Uterus (tissue), 4 donors: ENCODE measurements around the gene DBI. TPM values are rescaled to one million over a fixed set of nuclear protein-coding genes. Genes with fewer than 3 reads are reported as not detected.

Experiments used
- DNase-seq, 2 donors: peaks; one replicate each; pipeline ENCODE4 v3.0.0-alpha.2; 2019 to 2020
- H3K27ac ChIP-seq, 2 donors: fragments of 200-600 bp; sonication (generic); 1 replicate in 1 of 2; 2 replicates in 1 of 2; pipeline ENCODE4 v1.5.1; 2016 to 2018
- H3K27me3 ChIP-seq, 2 donors: fragments of 200-600 bp; sonication (generic); one replicate each; pipeline ENCODE4 v1.5.1; 2018 to 2019; ENCODE audit warnings: control low read depth in 1 of 2
- H3K36me3 ChIP-seq, 2 donors: fragments of 200-600 bp; sonication (generic); one replicate each; pipeline ENCODE4 v1.5.1; 2019; ENCODE audit warnings: control low read depth in 1 of 2
- H3K4me1 ChIP-seq, 2 donors: fragments of 200-600 bp; sonication (generic); one replicate each; pipeline ENCODE4 v1.5.1; 2018 to 2019; ENCODE audit warnings: control low read depth in 1 of 2
- H3K4me3 ChIP-seq, 2 donors: fragments of 200-600 bp; sonication (generic); 1 replicate in 1 of 2; 2 replicates in 1 of 2; pipeline ENCODE4 v1.5.1; 2018 to 2019; ENCODE audit warnings: mild to moderate bottlenecking in 1 of 2
- H3K9me3 ChIP-seq, 2 donors: fragments of 200-600 bp; sonication (generic); one replicate each; pipeline ENCODE4 v1.5.1; 2019; ENCODE audit warnings: control low read depth in 1 of 2
- POLR2A ChIP-seq, 2 donors: fragments of 450-650 bp; IDR thresholded peaks; one replicate each; pipeline ENCODE4 v1.6.1; 2016; ENCODE audit warnings: antibody characterized with exemption in 2 of 2, mild to moderate bottlenecking in 1 of 2, moderate library complexity in 1 of 2
- intact Hi-C: fragments of 100-400 bp; cut with DNase I; formaldehyde crosslinking; loops from one replicate; pipeline ENCODE4 v1.15.1; 2023; ENCODE audit warnings: low total_unique reads
- total RNA-seq, 4 donors: library from RNA; depleted of rRNA in 3 of 4; stranded (reverse); fragments of >200 nt in 3 of 4; gene quantifications; one replicate each; pipeline versions ENCODE4 v1.1.0 to v1.2.4, GENCODE V29; 2014 to 2023
- TF ChIP-seq, protein P1 (sequence below), 4 experiments: fragments of 200-600 bp in 2 of 4; fragments of 450-650 bp in 2 of 4; sonication (generic) in 2 of 4; IDR thresholded peaks; one replicate each; pipeline ENCODE4 v1.5.1; 2016 to 2019; ENCODE audit warnings: antibody characterized with exemption in 4 of 4, mild to moderate bottlenecking in 2 of 4, moderate library complexity in 1 of 4
- donor health status: DM: yes; HTN: yes; CAD: no.

The DBI gene
- total RNA-seq, 4 donors from 2014 or later: 2.6 to 46.8 (median 33.7) TPM

DNA sequence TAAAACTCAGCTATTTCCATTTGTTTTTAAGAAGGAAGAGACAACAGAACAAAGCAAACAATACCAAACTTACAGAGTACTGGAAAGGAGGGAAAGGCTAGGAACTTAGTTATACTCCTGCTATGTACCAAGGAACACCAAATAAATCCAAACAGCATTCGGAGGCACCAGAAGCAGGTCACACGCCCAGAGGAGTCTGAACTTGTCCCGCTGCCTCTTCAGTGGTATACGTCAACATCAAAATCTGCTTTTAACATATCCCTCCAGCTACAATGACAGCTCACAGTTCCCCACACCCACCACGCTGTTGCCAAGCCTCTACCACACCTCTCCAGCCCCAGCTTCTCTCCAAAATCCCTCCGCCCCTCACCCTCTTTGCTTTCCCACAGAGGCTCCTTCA, 17.5 kb upstream of the DBI start:
- Histone ChIP-seq H3K9me3 (no peaks in the 10 kb centered on the region), H3K4me3 (no peak overlapping the region), H3K4me1 (no peaks in the 10 kb centered on the region), H3K27ac (no peak overlapping the region), H3K36me3 (no peaks in the 10 kb centered on the region), H3K27me3 (no peaks in the 10 kb centered on the region)
- TF ChIP-seq, protein P1, sequence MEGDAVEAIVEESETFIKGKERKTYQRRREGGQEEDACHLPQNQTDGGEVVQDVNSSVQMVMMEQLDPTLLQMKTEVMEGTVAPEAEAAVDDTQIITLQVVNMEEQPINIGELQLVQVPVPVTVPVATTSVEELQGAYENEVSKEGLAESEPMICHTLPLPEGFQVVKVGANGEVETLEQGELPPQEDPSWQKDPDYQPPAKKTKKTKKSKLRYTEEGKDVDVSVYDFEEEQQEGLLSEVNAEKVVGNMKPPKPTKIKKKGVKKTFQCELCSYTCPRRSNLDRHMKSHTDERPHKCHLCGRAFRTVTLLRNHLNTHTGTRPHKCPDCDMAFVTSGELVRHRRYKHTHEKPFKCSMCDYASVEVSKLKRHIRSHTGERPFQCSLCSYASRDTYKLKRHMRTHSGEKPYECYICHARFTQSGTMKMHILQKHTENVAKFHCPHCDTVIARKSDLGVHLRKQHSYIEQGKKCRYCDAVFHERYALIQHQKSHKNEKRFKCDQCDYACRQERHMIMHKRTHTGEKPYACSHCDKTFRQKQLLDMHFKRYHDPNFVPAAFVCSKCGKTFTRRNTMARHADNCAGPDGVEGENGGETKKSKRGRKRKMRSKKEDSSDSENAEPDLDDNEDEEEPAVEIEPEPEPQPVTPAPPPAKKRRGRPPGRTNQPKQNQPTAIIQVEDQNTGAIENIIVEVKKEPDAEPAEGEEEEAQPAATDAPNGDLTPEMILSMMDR (IDR thresholded peaks at IDR 0.05): no peak
- no peak for TF ChIP-seq POLR2A (IDR thresholded peaks at IDR 0.05)
- intact Hi-C loops: no loop called here
- no peak for DNase-seq

DNA sequence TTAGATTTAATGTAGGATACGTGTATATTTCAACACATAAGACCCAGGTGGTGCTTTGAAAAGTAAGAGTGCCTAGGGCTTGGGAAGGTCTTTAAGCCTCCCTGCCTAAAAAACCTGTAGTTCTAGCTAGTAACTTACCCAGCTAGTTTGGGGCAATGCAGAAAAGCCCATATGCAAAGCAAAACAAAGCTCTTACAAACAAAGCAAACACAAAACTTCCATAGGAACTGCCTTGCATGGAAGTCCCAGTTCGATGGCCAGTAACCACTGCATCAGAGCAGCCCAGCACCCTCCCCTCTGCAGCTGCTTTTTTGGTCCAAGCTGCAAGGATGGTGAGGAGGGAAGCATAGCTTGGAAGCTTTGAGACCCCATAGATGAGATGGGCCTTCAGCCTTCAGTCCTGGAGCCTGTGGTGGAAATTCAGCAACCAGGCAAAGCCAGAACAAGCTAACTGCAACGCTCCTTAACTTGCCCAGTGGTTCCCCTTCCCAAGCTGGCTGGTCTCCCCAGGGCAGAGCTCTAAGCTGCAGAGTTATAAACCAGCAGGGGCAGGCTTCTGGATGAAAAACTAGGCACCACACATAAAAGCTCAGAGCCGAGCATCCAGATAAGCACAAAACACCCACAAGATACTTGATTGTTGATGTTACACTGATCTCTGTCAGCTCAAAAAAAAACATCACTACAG, 16.3 kb upstream of the DBI start:
- intact Hi-C loops: no loop called here
- H3K36me3 ChIP-seq: no peaks in the 10 kb centered on the region
- no peak overlapping the region for H3K4me3 ChIP-seq
- H3K27me3 ChIP-seq: no peaks in the 10 kb centered on the region
- H3K4me1 ChIP-seq: no peaks in the 10 kb centered on the region
- TF ChIP-seq, protein P1 (IDR thresholded peaks at IDR 0.05): no peak
- no peaks in the 10 kb centered on the region for H3K9me3 ChIP-seq
- no peak overlapping the region for H3K27ac ChIP-seq
- no peak for DNase-seq

DNA sequence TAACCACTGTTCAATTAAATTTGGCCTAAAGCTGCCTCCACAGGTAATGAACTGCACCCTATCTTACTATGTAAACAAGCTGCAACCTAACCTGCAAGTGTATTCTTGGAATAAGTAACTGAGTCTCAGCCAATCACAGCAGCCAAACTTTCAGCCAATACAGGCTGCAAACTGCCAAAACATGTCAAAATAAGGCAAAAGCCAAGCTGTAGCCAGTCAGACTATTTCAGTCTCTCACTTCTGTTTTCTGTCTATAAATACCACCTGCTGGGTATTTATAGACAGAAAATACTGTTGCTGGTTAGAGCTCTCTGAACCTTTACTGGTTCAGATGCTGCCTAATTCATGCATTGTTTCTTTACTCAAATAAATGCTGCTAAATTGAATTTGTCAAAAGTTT, 14.4 kb upstream of the DBI start:
- intact Hi-C loops: no loop called here
- Histone ChIP-seq H3K9me3 (no peaks in the 10 kb centered on the region), H3K27ac (no peak overlapping the region), H3K27me3 (no peaks in the 10 kb centered on the region), H3K36me3 (no peaks in the 10 kb centered on the region), H3K4me1 (no peaks in the 10 kb centered on the region), H3K4me3 (no peak overlapping the region)
- no peak for TF ChIP-seq POLR2A (IDR thresholded peaks at IDR 0.05)
- TF ChIP-seq, protein P1 (IDR thresholded peaks at IDR 0.05): no peak
- no peak for DNase-seq

DNA sequence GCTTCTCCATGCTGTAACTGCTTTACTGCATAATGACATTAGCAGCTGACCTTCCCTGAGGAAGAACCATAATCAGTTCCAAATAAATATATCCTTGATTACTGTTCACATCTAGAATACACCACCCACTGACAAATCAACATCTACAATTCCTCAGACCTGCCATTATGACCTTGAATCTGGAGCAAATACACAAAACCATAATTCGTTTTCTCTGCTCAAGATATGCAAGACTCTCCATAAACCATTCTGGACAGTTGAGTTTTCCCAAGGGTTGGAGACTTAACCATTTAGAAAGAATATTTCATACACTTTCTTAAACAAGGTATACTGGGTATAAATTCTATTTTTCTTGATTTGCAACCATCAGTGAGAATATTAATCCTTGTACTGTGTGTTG, 11.9 kb upstream of the DBI start:
- DNase-seq: no peak
- no peaks in the 10 kb centered on the region for H3K4me1 ChIP-seq
- no peaks in the 10 kb centered on the region for H3K27me3 ChIP-seq
- intact Hi-C loops: no loop called here
- no peaks in the 10 kb centered on the region for H3K36me3 ChIP-seq
- H3K4me3 ChIP-seq: no peak overlapping the region
- TF ChIP-seq, protein P1 (IDR thresholded peaks at IDR 0.05): no peak
- no peak for TF ChIP-seq POLR2A (IDR thresholded peaks at IDR 0.05)
- no peak overlapping the region for H3K27ac ChIP-seq
- no peaks in the 10 kb centered on the region for H3K9me3 ChIP-seq

DNA sequence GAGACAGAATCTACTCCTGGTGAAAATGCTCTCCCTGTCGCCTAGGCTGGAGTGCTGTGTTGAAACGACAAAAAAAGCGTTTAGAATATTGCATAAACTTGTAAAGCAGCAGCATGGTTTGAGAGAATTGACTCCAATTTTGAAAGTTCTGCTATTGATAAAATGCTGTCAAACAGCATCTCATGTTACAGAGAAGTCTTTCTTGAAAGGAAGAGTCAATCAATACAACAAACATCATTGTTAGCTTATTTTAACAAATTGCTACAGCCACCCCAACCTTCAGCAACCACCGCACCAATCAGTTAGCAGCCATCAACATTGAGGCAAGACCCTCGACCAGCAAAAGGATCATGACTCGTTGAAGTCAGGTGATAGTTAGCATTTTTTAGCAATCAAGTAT, 7.0 kb upstream of the DBI start:
- no peak for DNase-seq
- no peaks in the 10 kb centered on the region for H3K36me3 ChIP-seq
- TF ChIP-seq, protein P1 (IDR thresholded peaks at IDR 0.05): no peak
- TF ChIP-seq POLR2A (IDR thresholded peaks at IDR 0.05): no peak
- no peak overlapping the region for H3K27ac ChIP-seq
- no peaks in the 10 kb centered on the region for H3K4me1 ChIP-seq
- no peak overlapping the region for H3K4me3 ChIP-seq
- H3K9me3 ChIP-seq: no peaks in the 10 kb centered on the region
- H3K27me3 ChIP-seq: no peaks in the 10 kb centered on the region
- intact Hi-C loops: no loop called here
